ENCODE data around the gene RELN.
"Not testable (repeated sequence)": the region's sequence is repeated elsewhere in the genome, so short reads cannot be mapped to it uniquely, and the experiment has no call there.

The RELN gene

DNA sequence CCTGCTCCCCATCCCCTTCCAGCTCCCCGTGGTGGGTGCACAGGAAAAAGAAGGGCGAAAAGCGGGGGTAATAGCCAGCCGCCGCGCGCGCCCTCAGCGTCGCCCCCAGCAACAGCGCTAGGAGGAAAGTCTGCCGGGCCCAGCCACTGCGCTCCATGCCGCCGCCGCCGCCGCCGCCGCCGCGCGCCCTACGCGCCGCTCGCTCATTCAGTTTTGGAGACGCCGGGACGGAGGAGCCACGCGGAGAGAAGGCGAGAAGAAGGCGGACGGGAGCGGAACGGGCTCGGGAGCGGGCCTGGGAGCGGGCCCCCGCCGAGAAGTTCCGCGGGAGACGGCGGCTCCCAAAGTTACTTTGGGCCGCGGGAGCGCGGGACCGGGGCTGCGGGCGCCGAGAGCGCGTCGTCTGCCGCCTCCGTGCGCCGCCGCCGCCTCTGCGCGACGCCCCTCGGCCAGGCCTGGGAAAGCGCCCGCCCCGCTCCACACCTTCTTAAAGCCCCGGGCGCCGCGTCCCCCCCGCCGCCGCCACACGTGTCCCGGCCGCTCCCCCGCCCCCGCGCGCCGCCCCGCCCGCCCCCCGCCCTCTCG is at the start of gene RELN:
RELN (minus strand) TSS at position 459 of the 585 bp plus-strand sequence; CDS start at position 157, 302 bp downstream.
- DNase-seq (ENCODE audit: low spot score) = no peak

GRCh38 chr7:104038136-104038535 is 48.7 kb upstream of the RELN start:
- no peak for DNase-seq (ENCODE audit: low spot score)

- DNase-seq (ENCODE audit: low spot score) = not testable (repeated sequence)
Measured at GRCh38 chr7:104036889-104037288, 47.4 kb upstream of the RELN start.

DNA sequence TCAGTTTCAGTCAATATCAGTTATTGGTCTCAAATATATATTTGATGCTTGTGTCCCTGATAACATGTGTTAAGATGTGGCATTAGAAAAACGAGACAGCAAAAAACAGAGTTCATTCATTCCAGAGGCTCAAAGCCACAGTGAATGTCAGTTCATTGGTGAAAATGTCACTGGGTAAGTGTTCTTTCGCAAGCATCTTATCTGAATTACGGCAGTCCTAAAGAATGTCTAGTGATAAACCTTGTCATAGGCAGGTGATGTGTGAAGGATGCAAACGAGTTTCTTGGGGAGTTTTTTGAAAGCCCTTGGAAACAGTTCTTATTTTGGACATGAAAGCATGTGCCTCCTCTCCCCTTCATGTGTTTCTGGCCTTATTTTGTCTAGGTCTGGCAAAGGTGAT is 45.9 kb upstream of the RELN start:
- no peak for DNase-seq (ENCODE audit: low spot score)

DNA sequence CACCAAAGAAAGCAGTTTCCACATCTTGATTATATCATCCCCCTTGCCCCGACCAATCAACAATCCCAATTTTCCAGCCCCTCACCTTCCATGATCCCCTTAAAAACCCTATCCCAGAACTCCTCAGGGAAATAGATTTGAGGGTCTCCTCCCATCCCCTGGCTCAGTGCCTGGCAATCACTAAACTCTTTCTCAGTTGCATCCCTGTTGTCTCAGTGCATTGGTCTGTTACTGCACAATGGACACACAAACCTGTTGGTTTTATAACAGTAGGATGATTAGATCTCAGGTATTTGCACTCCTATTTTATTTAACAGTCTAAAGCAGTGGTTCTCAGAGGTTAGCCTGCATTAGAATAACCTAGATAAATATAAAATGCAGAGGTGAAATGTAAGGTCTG is 45.2 kb upstream of the RELN start:
- no peak for DNase-seq (ENCODE audit: low spot score)

- DNase-seq (ENCODE audit: low spot score) = no peak
Measured at GRCh38 chr7:104033837-104034236, 44.4 kb upstream of the RELN start.

- no peak for DNase-seq (ENCODE audit: low spot score)
Measured at GRCh38 chr7:104032486-104032885, 43.0 kb upstream of the RELN start.

DNA sequence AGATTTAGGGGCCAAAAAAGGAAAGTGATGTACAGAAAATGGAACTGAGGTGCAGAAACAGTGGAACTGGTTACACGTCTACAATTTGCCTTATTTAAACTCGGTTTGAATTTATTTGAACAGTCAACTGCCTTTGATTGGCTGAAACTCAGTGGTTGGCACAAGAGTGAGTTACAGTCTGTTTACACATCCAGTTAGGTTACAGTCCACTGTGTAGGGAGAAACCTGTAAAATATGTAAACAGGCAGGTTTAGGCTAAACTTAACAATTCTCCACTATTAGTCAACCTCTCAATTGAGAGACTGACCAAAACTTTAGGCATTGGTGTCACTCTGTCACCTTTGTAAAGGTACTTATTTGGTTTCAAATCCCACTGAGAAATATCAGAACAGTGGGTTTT is 40.3 kb upstream of the RELN start:
- DNase-seq (ENCODE audit: low spot score) = no peak

- DNase-seq (ENCODE audit: low spot score) = no peak
Measured at GRCh38 chr7:104024632-104025031, 35.2 kb upstream of the RELN start.

- DNase-seq (ENCODE audit: low spot score) = no peak
Measured at GRCh38 chr7:104023100-104023499, 33.6 kb upstream of the RELN start.

- DNase-seq (ENCODE audit: low spot score) = no peak
Measured at GRCh38 chr7:104018425-104018824, 29.0 kb upstream of the RELN start.

GRCh38 chr7:104017001-104017400 is 27.5 kb upstream of the RELN start:
- DNase-seq (ENCODE audit: low spot score) = no peak

DNA sequence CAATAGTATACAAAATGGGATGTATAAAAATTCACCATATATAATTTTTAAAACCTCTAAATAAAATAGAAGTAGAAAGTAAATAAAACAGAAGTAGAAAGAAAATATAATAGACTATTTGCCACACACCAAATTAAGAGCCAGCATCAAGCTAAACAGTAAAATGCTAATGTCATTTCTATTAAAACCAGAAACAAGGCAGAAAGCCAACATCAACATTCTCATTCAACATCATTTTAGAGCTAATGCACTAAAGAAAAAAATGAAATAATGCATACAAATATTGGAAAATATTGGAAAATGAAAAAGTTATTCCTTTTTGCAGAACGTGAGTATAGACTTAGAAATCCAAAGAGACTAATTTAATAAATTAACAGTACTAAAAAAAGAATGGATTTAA is 23.4 kb upstream of the RELN start:
- DNase-seq (ENCODE audit: low spot score) = no peak

DNA sequence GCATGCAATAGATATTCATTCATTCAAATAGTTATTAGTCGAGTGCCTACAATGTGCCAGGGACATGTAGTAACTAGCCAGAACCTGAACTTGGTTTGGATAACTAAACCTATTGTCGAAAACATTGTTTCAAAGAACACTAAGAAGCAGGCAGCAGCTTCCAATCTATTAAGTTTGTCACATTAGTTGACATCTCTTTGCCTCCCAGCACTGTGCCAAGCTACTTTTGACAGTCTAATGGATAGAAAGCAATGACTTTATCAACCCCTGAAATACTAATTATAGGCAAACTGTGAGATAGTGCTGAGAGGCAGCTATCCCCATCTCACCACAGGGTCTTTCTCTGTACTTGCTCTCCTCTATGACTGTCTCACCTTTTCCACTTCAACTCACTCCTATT is 22.4 kb upstream of the RELN start:
- DNase-seq (ENCODE audit: low spot score) = no peak

DNA sequence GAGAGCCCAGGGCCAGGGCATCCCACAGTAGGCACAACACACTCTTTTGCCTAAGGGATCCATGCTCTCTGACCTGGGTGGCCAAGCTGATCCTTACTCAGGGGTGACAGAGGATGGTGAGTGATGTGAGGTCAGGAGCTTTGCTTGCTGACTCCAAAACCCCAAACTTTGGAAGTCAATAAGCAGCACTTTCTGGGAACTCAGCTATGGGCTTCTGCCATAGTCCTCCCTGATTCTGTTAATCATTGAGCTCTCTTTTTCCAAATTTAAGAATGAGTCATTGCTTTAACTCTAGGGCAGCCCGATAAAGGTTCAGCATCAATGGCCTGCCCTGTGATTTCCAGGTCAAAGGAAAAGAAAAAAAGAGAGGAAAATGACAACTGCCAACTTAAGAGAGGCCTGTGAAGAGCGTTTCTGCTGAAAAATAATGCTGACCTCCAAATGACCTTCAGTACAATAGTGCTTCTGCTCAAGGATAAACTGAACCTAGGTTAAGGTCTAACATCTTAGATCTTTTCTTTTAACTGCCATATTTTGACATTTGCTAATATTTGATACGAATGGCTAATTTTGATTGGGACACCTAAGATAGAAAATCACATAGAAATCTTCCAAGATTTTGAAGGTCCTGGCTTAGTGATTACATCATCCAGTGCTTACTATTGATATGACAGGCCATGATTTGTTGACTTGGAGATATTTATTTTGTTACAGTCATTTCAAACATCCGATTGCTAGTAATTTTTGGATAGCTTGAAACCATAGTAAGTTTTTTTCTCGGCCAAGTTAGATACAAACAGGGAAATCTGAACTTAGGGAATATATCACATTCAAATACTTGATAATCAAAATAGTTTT is 20.8 kb upstream of the RELN start:
- DNase-seq (ENCODE audit: low spot score) = no peak

- DNase-seq (ENCODE audit: low spot score) = no peak
Measured at GRCh38 chr7:104008107-104008506, 18.6 kb upstream of the RELN start.

DNA sequence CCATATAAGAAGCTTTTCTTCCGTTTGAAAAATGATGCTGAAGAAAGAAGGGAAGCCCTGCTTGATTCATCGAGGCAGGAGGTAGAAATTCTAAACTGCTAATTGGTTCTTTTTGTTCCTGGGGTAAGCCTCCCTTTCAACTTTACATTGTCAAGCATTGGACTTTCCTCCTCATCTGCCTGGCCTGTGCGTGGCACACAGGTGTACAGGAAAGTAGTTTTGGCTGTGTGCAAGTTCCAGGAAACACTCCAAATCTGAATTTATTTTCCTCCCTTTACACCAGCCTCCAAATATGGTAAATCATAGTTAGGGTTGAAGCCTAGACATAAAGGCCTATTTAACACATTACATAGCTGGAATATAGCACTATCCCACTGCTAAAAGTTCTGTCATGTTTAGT is 18.2 kb upstream of the RELN start:
- DNase-seq (ENCODE audit: low spot score) = no peak

GRCh38 chr7:104005197-104005596 is 15.7 kb upstream of the RELN start:
- DNase-seq (ENCODE audit: low spot score) = no peak

GRCh38 chr7:103996639-103997038 is 7.2 kb upstream of the RELN start:
- DNase-seq (ENCODE audit: low spot score) = no peak

- DNase-seq (ENCODE audit: low spot score) = no peak
Measured at GRCh38 chr7:103996017-103996551, 6.6 kb upstream of the RELN start.

GRCh38 chr7:103995554-103995953 is 6.1 kb upstream of the RELN start:
- no peak for DNase-seq (ENCODE audit: low spot score)

- no peak for DNase-seq (ENCODE audit: low spot score)
Measured at GRCh38 chr7:103993551-103993950, 4.1 kb upstream of the RELN start.

DNA sequence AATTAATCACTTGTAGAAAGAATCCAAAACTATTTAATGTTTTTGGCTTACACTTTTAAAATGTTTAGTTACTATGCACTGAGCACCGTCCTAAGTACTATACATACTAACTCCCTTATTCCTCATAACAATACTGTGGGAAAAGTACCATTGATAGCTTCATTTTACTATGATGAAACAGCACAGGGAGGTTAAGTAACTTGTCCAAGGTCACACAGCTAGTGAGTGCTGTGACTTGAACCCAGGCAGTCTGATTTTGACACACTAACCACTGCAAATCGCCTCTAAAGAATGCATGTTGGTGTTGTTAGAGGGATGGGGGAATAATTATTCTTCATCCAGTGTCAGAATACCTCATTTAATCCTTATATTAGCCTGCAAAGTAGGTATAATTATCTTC is 1.9 kb upstream of the RELN start:
- DNase-seq (ENCODE audit: low spot score) = no peak

Data from pons (tissue), 1 donor.